K562 (cell line): ENCODE results near the gene FBXW9. TPM values are rescaled to one million over a fixed set of nuclear protein-coding genes. Genes with fewer than 3 reads are reported as not detected.

ENCODE experiments used
- ATAC-seq: fragments of 200-7000 bp; cut with Tn5 transposase; 3 replicates; pipeline ENCODE4 v1.9.1; 2020; ENCODE audit warnings: moderate library complexity
- BruUV-seq: library from RNA; stranded (reverse); fragments of 400-500 nt; replicated peaks from 2 replicates; lab custom pipeline; 2021; lab: Mats Ljungman, UMichigan
- CTCF ChIA-PET: fragments of 300-600 bp; formaldehyde crosslinking; extraction: SDS; loops from one replicate; lab custom pipeline; 2021; ENCODE audit warnings: low intra/inter-chr PET ratio; lab: Yijun Ruan, JAX
- POLR2A ChIA-PET: fragments of 300-600, 350-650 bp; sonication (Branson Sonifier 250); formaldehyde crosslinking; extraction: SDS; loops from one replicate; lab custom pipeline; 2021; ENCODE audit warnings: antibody characterized with exemption, inconsistent platforms; lab: Yijun Ruan, JAX
- DNase-seq, 4 experiments: peaks; one replicate each; pipeline versions ENCODE4 v3.0.0 to v3.0.0-alpha.2; 2011 to 2018; ENCODE audit warnings: low spot score in 3 of 4, mixed read lengths in 3 of 4; ENCODE audit errors: extremely low read depth in 1 of 4
- FAIRE-seq: peaks from 2 replicates; lab custom pipeline; 2011; peaks lifted over from hg19 to GRCh38; lab: Jason Lieb, UNC
- H2AFZ ChIP-seq: 2 replicates; pipeline ENCODE4 v1.6.0; 2011; ENCODE audit warnings: low read depth, low read length, control low read depth, inconsistent platforms
- H3K27ac ChIP-seq: fragments of 200-600 bp; 3 replicates; pipeline ENCODE4 v1.8.0; 2011; ENCODE audit warnings: low read depth, mild to moderate bottlenecking, control low read depth, inconsistent platforms, low read length, moderate library complexity, mixed read lengths; ENCODE audit errors: extremely low read depth
- H3K27me3 ChIP-seq, 2 experiments: fragments of 300-600 bp in 1 of 2; 2 replicates in 1 of 2; 3 replicates in 1 of 2; pipeline versions ENCODE4 v1.6.0 to v1.8.0; 2011; ENCODE audit warnings: inconsistent platforms in 2 of 2, low read length in 2 of 2, mild to moderate bottlenecking in 1 of 2, mixed read lengths in 1 of 2, moderate library complexity in 1 of 2; ENCODE audit not compliant: control insufficient read depth in 2 of 2, insufficient read depth in 2 of 2
- H3K36me3 ChIP-seq: fragments of 300-600 bp; 3 replicates; pipeline ENCODE4 v1.8.0; 2011; ENCODE audit warnings: mild to moderate bottlenecking, low read length, inconsistent platforms; ENCODE audit not compliant: control insufficient read depth, insufficient read depth
- H3K4me1 ChIP-seq, 2 experiments: fragments of 200-600 bp in 1 of 2; replicated peaks in 1 of 2; 2 replicates in 1 of 2; 3 replicates in 1 of 2; pipeline versions ENCODE4 v1.5.1 to v1.8.0; 2011; ENCODE audit warnings: inconsistent platforms in 2 of 2, low read length in 2 of 2, mild to moderate bottlenecking in 1 of 2, mixed read lengths in 1 of 2, moderate library complexity in 1 of 2; ENCODE audit not compliant: control insufficient read depth in 2 of 2, insufficient read depth in 2 of 2
- H3K4me2 ChIP-seq: 2 replicates; pipeline ENCODE4 v1.6.1; 2011; ENCODE audit warnings: low read length, control low read depth, inconsistent platforms, mixed read lengths; ENCODE audit not compliant: insufficient read depth
- H3K4me3 ChIP-seq: fragments of 200-600 bp; sonication (generic), shearing (Covaris generic); 2 replicates; pipeline ENCODE4 v1.5.1; 2016; ENCODE audit warnings: control low read depth, inconsistent platforms
- H3K79me2 ChIP-seq: fragments of 200-600 bp; 3 replicates; pipeline ENCODE4 v1.8.0; 2011; ENCODE audit warnings: low read length, inconsistent platforms; ENCODE audit not compliant: control insufficient read depth, insufficient read depth
- H3K9ac ChIP-seq, 2 experiments: 2 replicates each; pipeline versions ENCODE4 v1.6.0 to v1.6.1; 2011; ENCODE audit warnings: low read depth in 2 of 2, low read length in 2 of 2, control low read depth in 1 of 2, inconsistent platforms in 1 of 2, mild to moderate bottlenecking in 1 of 2, mixed read lengths in 1 of 2; ENCODE audit not compliant: insufficient read depth in 1 of 2
- H3K9me1 ChIP-seq: one replicate; pipeline ENCODE4 v1.6.0; 2011; ENCODE audit warnings: inconsistent platforms, mild to moderate bottlenecking, low read length, moderate library complexity; ENCODE audit not compliant: control insufficient read depth, insufficient read depth
- H3K9me3 ChIP-seq: replicated peaks from 2 replicates; pipeline ENCODE4 v1.5.1; 2011; ENCODE audit warnings: low read depth, low read length, inconsistent platforms; ENCODE audit not compliant: control insufficient read depth, insufficient read depth
- H4K20me1 ChIP-seq: replicated peaks from 2 replicates; pipeline ENCODE4 v1.6.1; 2011; ENCODE audit warnings: low read length, inconsistent platforms, mixed read lengths; ENCODE audit not compliant: control insufficient read depth, insufficient read depth
- CCNT2 ChIP-seq: IDR thresholded peaks from 2 replicates; pipeline ENCODE4 v1.6.1; 2011; ENCODE audit warnings: borderline replicate concordance, low read depth, mild to moderate bottlenecking, moderate library complexity, mixed read lengths, low read length; ENCODE audit not compliant: insufficient read length; ENCODE audit errors: extremely low read depth
- E2F1 ChIP-seq: sonication (generic); formaldehyde crosslinking; IDR thresholded peaks from 2 replicates; pipeline ENCODE4 v1.8.1; 2023; ENCODE audit warnings: mild to moderate bottlenecking, missing genetic modification reagents, moderate library complexity
- FOSL1 ChIP-seq: fragments of 200-800 bp; sonication (Bioruptor generic); conservative IDR thresholded peaks from 2 replicates; pipeline ENCODE4 v1.6.1; 2016; ENCODE audit warnings: missing genetic modification characterization, missing compliant biosample characterization
- MAZ ChIP-seq, 2 experiments: fragments of 450-650 bp in 1 of 2; sonication (generic) in 1 of 2; formaldehyde crosslinking; IDR thresholded peaks in 1 of 2; conservative IDR thresholded peaks in 1 of 2; 2 replicates each; pipeline versions ENCODE4 v1.4.0 to v1.5.0; 2020; ENCODE audit warnings: mild to moderate bottlenecking in 1 of 2, missing genetic modification reagents in 1 of 2
- OTX1 ChIP-seq: fragments of 450-650 bp; formaldehyde crosslinking; IDR thresholded peaks from 2 replicates; pipeline ENCODE4 v1.4.0; 2022; ENCODE audit warnings: mild to moderate bottlenecking
- PHF8 ChIP-seq: fragments of 200-600 bp; sonication (generic); IDR thresholded peaks from 2 replicates; pipeline ENCODE4 v1.6.1; 2012; ENCODE audit warnings: mixed run types, mild to moderate bottlenecking, inconsistent platforms, low read length, moderate library complexity, borderline replicate concordance
- SIN3A ChIP-seq, 2 experiments: fragments of 150-350 bp in 1 of 2; IDR thresholded peaks; 2 replicates each; pipeline ENCODE4 v1.6.1; 2011 to 2016; ENCODE audit warnings: borderline replicate concordance in 2 of 2, low read depth in 2 of 2, low read length in 2 of 2, mild to moderate bottlenecking in 2 of 2, moderate library complexity in 2 of 2; ENCODE audit not compliant: control insufficient read depth in 1 of 2
- ZFX ChIP-seq: sonication (generic); formaldehyde crosslinking; IDR thresholded peaks from 2 replicates; pipeline ENCODE4 v1.8.0; 2022; ENCODE audit warnings: mild to moderate bottlenecking, missing genetic modification reagents, moderate library complexity
- ZNF592 ChIP-seq: fragments of 450-650 bp; IDR thresholded peaks from 2 replicates; pipeline ENCODE4 v1.6.1; 2017; ENCODE audit warnings: antibody characterized with exemption, mild to moderate bottlenecking
- ZNF76 ChIP-seq: fragments of 250-450 bp; sonication (Bioruptor Pico); IDR thresholded peaks from 2 replicates; pipeline ENCODE4 v1.4.0; 2020; ENCODE audit warnings: mild to moderate bottlenecking, moderate library complexity, borderline replicate concordance
- WGBS: fragments of 100-300 bp; shearing (Covaris generic); methylation state at CpG from one replicate; pipeline ENCODE4 v1.1.6; 2016; ENCODE audit warnings: low coverage, mixed read lengths; ENCODE audit not compliant: insufficient coverage; ENCODE audit errors: missing lambda C conversion rate; 5-methylcytosine and 5-hydroxymethylcytosine counted together
- in situ Hi-C: fragments of 300-500 bp; cut with MboI; formaldehyde crosslinking; loops from 4 replicates; pipeline ENCODE4 v1.15.0; 2018; ENCODE audit warnings: inconsistent platforms, mixed read lengths
- intact Hi-C: fragments of 100-400 bp; cut with micrococcal nuclease; formaldehyde crosslinking; loops from 2 replicates; pipeline ENCODE4 v1.14.2; 2022
- polyA plus RNA-seq, 8 experiments: library from polyadenylated mRNA; depleted of rRNA in 4 of 8; stranded (reverse) in 5 of 8; unstranded in 3 of 8; fragments of >200 nt; fragmentation: Nextera tagmentation in 2 of 8; fragmentation: Illumina TruSeq in 1 of 8; extraction: Ambion mirVana in 2 of 8; extraction: Trizol in 1 of 8; gene quantifications; 2 replicates each; pipeline versions ENCODE4 v1.2.1 to v1.2.3, GENCODE V29; 2011 to 2014; ENCODE audit warnings: inconsistent platforms in 1 of 8, missing spikeins in 1 of 8
- total RNA-seq, 7 experiments: library from RNA; depleted of rRNA in 6 of 7; stranded (reverse); fragments of >200 nt in 6 of 7; fragmentation: Illumina TruSeq in 2 of 7; extraction: Trizol in 2 of 7; gene quantifications; 2 replicates each; pipeline versions ENCODE4 v1.2.1 to v1.2.3, GENCODE V29; 2011 to 2021; ENCODE audit warnings: low replicate concordance in 1 of 7

The FBXW9 gene
- total and polyA plus RNA-seq, 9 of the 15 experiments (the other 6 are each of a cell fraction or from before 2014, with no cell fraction given) = 0.23 to 21.7 (median 6.2) TPM

- TF ChIP-seq OTX1 (CRISPR knock-in tag) (0 out of 2 replicates have a peak, but pooled peaks have one; percentile 50), SIN3A (IDR thresholded peaks at IDR 0.05; ENCODE audit: borderline replicate concordance in 2 of 2, control insufficient read depth in 1 of 2, low read depth in 2 of 2, low read length in 2 of 2) (peak; percentile 48 to 58; a peak in 2 of 4 replicates), E2F1 (CRISPR knock-in tag) (no peak)
Observed at GRCh38 chr19:12722566-12723380, 26.3 kb upstream of the FBXW9 start (continued).

GRCh38 chr19:12721656-12722565 lies 25.5 kb upstream of the FBXW9 start:
- ChIA-PET CTCF (no interaction called here), POLR2A (interaction anchor here (0.5 to 4.4 kb wide), 12 partner anchors 11 to 1362 kb away, joined by 3 to 50 read pairs (median 4); partner anchors contain the start of genes DHPS, GCDH, GET3 and JUNB)
- no peak overlapping the region for H2AFZ ChIP-seq
- H3K9ac ChIP-seq = peak overlapping the region; percentile 89 to 99
- H3K9me3 ChIP-seq = no peaks in the 10 kb centered on the region
- H3K4me1 ChIP-seq = peaks cover 10 to 47% of the 10 kb centered on the region in 2 experiments; a peak in 3 of 5 replicates
- peaks cover 17% of the 10 kb centered on the region; the same call in 1 of the 2 replicates for H4K20me1 ChIP-seq
- intact Hi-C loops (no loop called here), in situ Hi-C loops (no loop called here)
- H3K79me2 ChIP-seq = peaks cover 71% of the 10 kb centered on the region
- no peaks in the 10 kb centered on the region for H3K27me3 ChIP-seq
- H3K36me3 ChIP-seq = peaks cover 38% of the 10 kb centered on the region
- peaks cover 3% of the 10 kb centered on the region for H3K9me1 ChIP-seq
- WGBS = under 1% methylated on average over 46 of the region's 65 CpGs
- FAIRE-seq = no peak
- ATAC-seq = peak; percentile 74
- BruUV-seq = no TSS peak
- H3K27ac ChIP-seq = peak overlapping the region; percentile 87
- H3K4me3 ChIP-seq = peak overlapping the region; percentile 82
- peak; percentile 83 to 90 (median 88) for DNase-seq
- peak overlapping the region; percentile 92 for H3K4me2 ChIP-seq
- TF ChIP-seq ZNF592 (no peak), PHF8 (peak; percentile 69), ZNF76 (CRISPR knock-in tag) (no peak), ZFX (CRISPR knock-in tag) (peak; percentile 29; the same call in 1 of the 2 replicates), MAZ (CRISPR knock-in tag; conservative IDR thresholded peaks at IDR 0.05 in 1 of 2, IDR thresholded peaks at IDR 0.05 in 1 of 2) (0 out of 4 replicates have a peak, but pooled peaks of 1 of the 2 experiments have one; percentile 2), FOSL1 (tag) (0 out of 2 replicates have a peak, but pooled peaks have one; percentile 28), CCNT2 (peak; percentile 56)
